HepG2 (cell line): ENCODE data around the gene OST4. TPM values are rescaled to one million over a fixed set of nuclear protein-coding genes. Genes with fewer than 3 reads are reported as not detected.
A peak's percentile ranks its signal among the peaks of the same experiment; 100 is the strongest.

Experiments used
- ASH2L ChIP-seq: fragments of 300-600, 200-600 bp; sonication (generic); IDR thresholded peaks from 2 replicates; pipeline ENCODE4 v1.7.0; 2017; ENCODE audit warnings: low read depth, mild to moderate bottlenecking, moderate library complexity, mixed read lengths, low read length; ENCODE audit not compliant: insufficient read length
- HOXA9 ChIP-seq: sonication (generic); formaldehyde crosslinking; IDR thresholded peaks from 2 replicates; pipeline ENCODE4 v1.8.1; 2022; ENCODE audit warnings: missing genetic modification reagents, mild to moderate bottlenecking, moderate library complexity, borderline replicate concordance
- MAZ ChIP-seq, 2 experiments: sonication (generic) in 1 of 2; formaldehyde crosslinking in 1 of 2; IDR thresholded peaks; 2 replicates each; pipeline versions ENCODE4 v1.5.0 to v1.6.1; 2012 to 2020; ENCODE audit warnings: low read depth in 2 of 2, mild to moderate bottlenecking in 2 of 2, borderline replicate concordance in 1 of 2, improper control_type of control experiment in 1 of 2, low read length in 1 of 2, missing genetic modification reagents in 1 of 2, moderate library complexity in 1 of 2
- MIER2 ChIP-seq: IDR thresholded peaks from 2 replicates; pipeline ENCODE4 v1.6.1; 2016; ENCODE audit warnings: missing biosample characterization, missing genetic modification reagents
- NFATC3 ChIP-seq: sonication (generic); formaldehyde crosslinking; IDR thresholded peaks from 2 replicates; pipeline ENCODE4 v1.5.1; 2020; ENCODE audit warnings: mild to moderate bottlenecking, missing genetic modification reagents
- NFYB ChIP-seq: sonication (generic); formaldehyde crosslinking; IDR thresholded peaks from 2 replicates; pipeline ENCODE4 v1.4.0; 2020; ENCODE audit warnings: missing genetic modification reagents
- TOE1 ChIP-seq: sonication (generic); formaldehyde crosslinking; IDR thresholded peaks from 2 replicates; pipeline ENCODE4 v1.4.0; 2020; ENCODE audit warnings: mild to moderate bottlenecking, missing genetic modification reagents
- YEATS2 ChIP-seq: sonication (generic); formaldehyde crosslinking; IDR thresholded peaks from 2 replicates; pipeline ENCODE4 v1.4.0; 2020; ENCODE audit warnings: missing genetic modification reagents, borderline replicate concordance
- ZNF230 ChIP-seq: sonication (generic); formaldehyde crosslinking; IDR thresholded peaks from 2 replicates; pipeline ENCODE4 v1.4.0; 2020; ENCODE audit warnings: mild to moderate bottlenecking, missing genetic modification reagents
- ZSCAN9 ChIP-seq: IDR thresholded peaks from 2 replicates; pipeline ENCODE4 v1.6.1; 2016; ENCODE audit warnings: borderline replicate concordance
- polyA plus RNA-seq, 8 experiments: library from polyadenylated mRNA; depleted of rRNA in 3 of 8; stranded (reverse) in 7 of 8; unstranded in 1 of 8; fragments of >200 nt; fragmentation: Illumina TruSeq in 4 of 8; extraction: Trizol in 4 of 8; gene quantifications; 2 replicates each; pipeline versions ENCODE4 v1.2.1 to v1.2.3, GENCODE V29; 2011 to 2016; ENCODE audit warnings: low read depth in 4 of 8, missing spikeins in 1 of 8, mixed read lengths in 1 of 8; ENCODE audit not compliant: insufficient read depth in 1 of 8
- total RNA-seq, 5 experiments: library from RNA; depleted of rRNA; stranded (reverse); fragments of >200 nt; fragmentation: Illumina TruSeq; extraction: Trizol; gene quantifications; 2 replicates each; pipeline ENCODE4 v1.2.3, GENCODE V29; 2016; ENCODE audit warnings: low read depth in 1 of 5
- TF ChIP-seq, protein P1 (sequence below): sonication (generic); formaldehyde crosslinking; IDR thresholded peaks from 2 replicates; pipeline ENCODE4 v1.4.0; 2020; ENCODE audit warnings: mild to moderate bottlenecking, missing genetic modification reagents
- TF ChIP-seq, protein P2 (sequence below): IDR thresholded peaks from 2 replicates; pipeline ENCODE4 v1.6.1; 2016; ENCODE audit warnings: mild to moderate bottlenecking

Gene OST4
- total and polyA plus RNA-seq, 2 of the 13 experiments (the other 11 are each of a cell fraction or from before 2014, with no cell fraction given): 498 to 584 TPM

DNA sequence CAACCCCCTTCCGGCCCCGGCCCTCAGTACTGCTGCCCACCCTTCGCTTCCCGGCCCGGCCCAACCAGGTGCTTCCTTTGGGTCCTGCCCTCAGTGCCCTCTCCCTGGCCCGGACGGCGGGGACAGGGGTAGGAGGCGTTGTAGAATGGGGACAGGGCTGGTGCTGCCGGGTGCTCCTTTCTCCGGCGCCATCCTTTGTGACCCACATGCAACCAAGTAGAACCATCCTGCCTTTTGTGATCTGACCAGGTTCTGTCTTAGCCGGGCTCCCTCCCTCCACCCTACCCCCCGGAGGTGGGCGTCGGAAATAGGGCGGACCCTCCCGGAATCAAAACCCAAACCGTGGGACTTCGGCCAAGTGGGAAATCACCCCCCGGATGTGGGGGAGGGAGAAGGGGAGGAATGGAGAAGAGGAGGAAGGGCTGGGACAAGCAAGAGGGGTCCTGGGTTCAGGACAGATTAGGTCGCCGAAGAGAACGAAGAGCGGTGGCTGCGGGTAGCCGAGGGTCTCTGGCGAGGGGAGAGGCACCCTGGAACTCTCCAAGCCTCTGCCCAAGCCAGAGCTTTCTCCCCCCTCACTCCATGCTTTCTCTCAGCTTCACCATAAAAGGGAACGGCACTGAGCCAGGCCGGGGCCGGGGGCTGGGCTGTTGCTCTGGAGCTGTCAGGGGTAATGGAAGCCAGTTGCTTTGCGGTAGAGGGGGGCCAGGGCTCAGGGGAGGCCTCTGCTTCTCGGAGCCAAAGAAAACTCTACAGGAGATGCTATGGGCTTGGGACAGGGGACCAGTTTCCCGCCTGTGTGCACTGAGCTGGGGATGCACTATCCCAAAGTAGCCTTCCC lies 756 bp upstream of the OST4 start (continued):
- TF ChIP-seq, protein P1, sequence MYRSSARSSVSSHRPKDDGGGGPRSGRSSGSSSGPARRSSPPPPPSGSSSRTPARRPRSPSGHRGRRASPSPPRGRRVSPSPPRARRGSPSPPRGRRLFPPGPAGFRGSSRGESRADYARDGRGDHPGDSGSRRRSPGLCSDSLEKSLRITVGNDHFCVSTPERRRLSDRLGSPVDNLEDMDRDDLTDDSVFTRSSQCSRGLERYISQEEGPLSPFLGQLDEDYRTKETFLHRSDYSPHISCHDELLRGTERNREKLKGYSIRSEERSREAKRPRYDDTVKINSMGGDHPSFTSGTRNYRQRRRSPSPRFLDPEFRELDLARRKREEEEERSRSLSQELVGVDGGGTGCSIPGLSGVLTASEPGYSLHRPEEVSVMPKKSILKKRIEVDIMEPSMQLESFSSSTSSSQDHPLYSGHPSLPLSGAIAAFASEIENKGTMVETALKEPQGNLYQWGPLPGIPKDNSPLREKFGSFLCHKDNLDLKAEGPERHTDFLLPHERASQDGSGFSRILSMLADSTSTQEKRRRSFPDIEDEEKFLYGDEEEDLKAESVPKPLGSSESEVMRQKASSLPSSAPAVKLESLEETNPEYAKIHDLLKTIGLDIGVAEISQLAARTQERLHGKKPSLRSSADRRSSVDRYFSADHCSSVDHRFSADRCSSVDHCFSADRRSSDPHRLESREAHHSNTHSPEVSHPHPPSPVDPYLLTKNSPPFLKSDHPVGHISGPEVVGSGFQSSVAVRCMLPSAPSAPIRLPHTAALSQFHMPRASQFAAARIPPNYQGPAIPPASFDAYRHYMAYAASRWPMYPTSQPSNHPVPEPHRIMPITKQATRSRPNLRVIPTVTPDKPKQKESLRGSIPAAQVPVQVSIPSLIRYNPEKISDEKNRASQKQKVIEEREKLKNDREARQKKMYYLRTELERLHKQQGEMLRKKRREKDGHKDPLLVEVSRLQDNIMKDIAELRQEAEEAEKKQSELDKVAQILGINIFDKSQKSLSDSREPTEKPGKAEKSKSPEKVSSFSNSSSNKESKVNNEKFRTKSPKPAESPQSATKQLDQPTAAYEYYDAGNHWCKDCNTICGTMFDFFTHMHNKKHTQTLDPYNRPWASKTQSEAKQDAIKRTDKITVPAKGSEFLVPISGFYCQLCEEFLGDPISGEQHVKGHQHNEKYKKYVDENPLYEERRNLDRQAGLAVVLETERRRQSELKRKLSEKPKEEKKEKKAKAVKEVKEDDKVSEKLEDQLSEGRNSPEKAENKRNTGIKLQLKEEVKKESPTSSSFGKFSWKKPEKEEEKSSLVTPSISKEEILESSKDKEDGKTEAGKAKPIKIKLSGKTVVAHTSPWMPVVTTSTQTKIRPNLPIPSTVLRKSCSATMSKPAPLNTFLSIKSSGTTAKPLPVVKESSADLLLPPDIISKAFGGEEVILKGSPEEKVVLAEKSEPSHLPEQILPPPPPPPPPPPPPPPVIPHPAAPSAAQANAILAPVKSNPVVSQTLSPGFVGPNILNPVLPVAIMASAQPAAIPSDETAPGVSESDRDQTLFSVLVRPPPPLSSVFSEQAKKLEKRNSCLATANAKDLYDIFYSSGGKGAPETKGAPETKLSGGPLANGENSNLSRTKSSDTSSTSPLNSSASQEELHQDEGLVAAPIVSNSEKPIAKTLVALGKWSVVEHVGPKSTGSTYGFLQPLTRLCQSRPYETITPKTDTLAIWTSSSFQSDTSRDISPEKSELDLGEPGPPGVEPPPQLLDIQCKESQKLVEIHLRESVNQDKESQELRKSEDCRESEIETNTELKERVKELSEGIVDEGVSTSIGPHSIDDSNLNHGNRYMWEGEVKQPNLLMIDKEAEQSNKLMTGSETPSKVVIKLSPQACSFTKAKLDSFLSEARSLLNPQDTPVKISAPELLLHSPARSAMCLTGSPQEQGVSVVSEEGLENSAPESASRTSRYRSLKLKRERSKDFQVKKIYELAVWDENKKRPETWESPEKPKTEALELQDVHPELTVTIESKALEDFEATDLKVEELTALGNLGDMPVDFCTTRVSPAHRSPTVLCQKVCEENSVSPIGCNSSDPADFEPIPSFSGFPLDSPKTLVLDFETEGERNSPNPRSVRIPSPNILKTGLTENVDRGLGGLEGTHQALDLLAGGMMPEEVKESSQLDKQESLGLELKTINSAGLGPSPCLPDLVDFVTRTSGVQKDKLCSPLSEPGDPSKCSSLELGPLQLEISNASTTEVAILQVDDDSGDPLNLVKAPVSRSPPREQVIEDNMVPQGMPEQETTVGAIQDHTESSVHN (CRISPR knock-in tag): no peak; the same call in 1 of the 2 replicates
- no peak for TF ChIP-seq NFYB (CRISPR knock-in tag)
- no peak for TF ChIP-seq HOXA9 (CRISPR knock-in tag)
- TF ChIP-seq MAZ (IDR thresholded peaks at IDR 0.05; ENCODE audit: borderline replicate concordance, low read depth, low read length): no peak
- no peak for TF ChIP-seq MAZ (CRISPR knock-in tag; IDR thresholded peaks at IDR 0.05; ENCODE audit: low read depth)
- 0 out of 2 replicates have a peak, but pooled peaks have one; percentile 12 for TF ChIP-seq ZSCAN9 (CRISPR knock-in tag)
- TF ChIP-seq, protein P2, sequence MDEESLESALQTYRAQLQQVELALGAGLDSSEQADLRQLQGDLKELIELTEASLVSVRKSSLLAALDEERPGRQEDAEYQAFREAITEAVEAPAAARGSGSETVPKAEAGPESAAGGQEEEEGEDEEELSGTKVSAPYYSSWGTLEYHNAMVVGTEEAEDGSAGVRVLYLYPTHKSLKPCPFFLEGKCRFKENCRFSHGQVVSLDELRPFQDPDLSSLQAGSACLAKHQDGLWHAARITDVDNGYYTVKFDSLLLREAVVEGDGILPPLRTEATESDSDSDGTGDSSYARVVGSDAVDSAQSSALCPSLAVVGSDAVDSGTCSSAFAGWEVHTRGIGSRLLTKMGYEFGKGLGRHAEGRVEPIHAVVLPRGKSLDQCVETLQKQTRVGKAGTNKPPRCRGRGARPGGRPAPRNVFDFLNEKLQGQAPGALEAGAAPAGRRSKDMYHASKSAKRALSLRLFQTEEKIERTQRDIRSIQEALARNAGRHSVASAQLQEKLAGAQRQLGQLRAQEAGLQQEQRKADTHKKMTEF (CRISPR knock-in tag): 0 out of 2 replicates have a peak, but pooled peaks have one; percentile 10
- TF ChIP-seq YEATS2 (CRISPR knock-in tag): no peak
- peak; percentile 5 for TF ChIP-seq ASH2L
- no peak for TF ChIP-seq MIER2 (CRISPR knock-in tag)
- no peak for TF ChIP-seq TOE1 (CRISPR knock-in tag)
- no peak; the same call in 1 of the 2 replicates for TF ChIP-seq ZNF230
- TF ChIP-seq NFATC3 (CRISPR knock-in tag): no peak
